ENCODE measurements around the gene ITGA7.

ITGA7 gene

GRCh38 chr12:55698965-55699364, 8.7 kb downstream of the ITGA7 start:
- DNase-seq = no peak

- DNase-seq = no peak
Measured at GRCh38 chr12:55698241-55698955, 9.3 kb downstream of the ITGA7 start.

- no peak for DNase-seq
Measured at GRCh38 chr12:55697686-55698085, 10.0 kb downstream of the ITGA7 start.

GRCh38 chr12:55696796-55697462, 10.8 kb downstream of the ITGA7 start:
- DNase-seq = no peak

- no peak for DNase-seq
Measured at GRCh38 chr12:55696141-55696540, 11.6 kb downstream of the ITGA7 start.

GRCh38 chr12:55695349-55695748, 12.4 kb downstream of the ITGA7 start:
- no peak for DNase-seq

- no peak for DNase-seq
Measured at GRCh38 chr12:55694651-55695050, 13.1 kb downstream of the ITGA7 start.

- no peak for DNase-seq
Measured at GRCh38 chr12:55694188-55694515, 13.6 kb downstream of the ITGA7 start.

GRCh38 chr12:55693323-55694187, 14.1 kb downstream of the ITGA7 start:
- DNase-seq = no peak

GRCh38 chr12:55692631-55693322, 14.9 kb downstream of the ITGA7 start:
- DNase-seq = no peak

GRCh38 chr12:55688716-55689655, 18.7 kb downstream of the ITGA7 start:
- DNase-seq = no peak

GRCh38 chr12:55687746-55688145, 20.0 kb downstream of the ITGA7 start:
- DNase-seq = no peak

GRCh38 chr12:55686366-55687010, 21.2 kb downstream of the ITGA7 start:
- DNase-seq = no peak

- no peak for DNase-seq
Measured at GRCh38 chr12:55685671-55686070, 22.0 kb downstream of the ITGA7 start.

GRCh38 chr12:55684761-55685370, 22.8 kb downstream of the ITGA7 start:
- DNase-seq = no peak

GRCh38 chr12:55683676-55684075, 24.0 kb downstream of the ITGA7 start:
- DNase-seq = no peak

GRCh38 chr12:55682087-55682796, 25.5 kb downstream of the ITGA7 start:
- no peak for DNase-seq

GRCh38 chr12:55681142-55682077, 26.3 kb downstream of the ITGA7 start:
- no peak for DNase-seq

- DNase-seq = no peak
Measured at GRCh38 chr12:55679691-55680090, 28.0 kb downstream of the ITGA7 start.

Measured in T-helper 9 cell (primary cell).